HG03565 (cell line): ENCODE measurements around the gene SURF2.

Experiments used
- ATAC-seq: cut with Tn5 transposase; IDR thresholded peaks from one replicate; pipeline ENCODE4 v1.9.1; 2021; ENCODE audit warnings: mild to moderate bottlenecking, moderate library complexity; ENCODE audit not compliant: unreplicated experiment

Gene SURF2

GRCh38 chr9:133396952-133397351 lies 40.6 kb downstream of the SURF2 start:
- ATAC-seq = no peak

GRCh38 chr9:133397370-133397769 lies 41.0 kb downstream of the SURF2 start:
- ATAC-seq = no peak

- no peak for ATAC-seq
These were observed 41.5 kb downstream of the SURF2 start for GRCh38 chr9:133397895-133398294.

- ATAC-seq = no peak
These were observed 43.9 kb downstream of the SURF2 start for GRCh38 chr9:133400292-133400691.

- ATAC-seq = no peak
These were observed 45.2 kb downstream of the SURF2 start for GRCh38 chr9:133401588-133401987.

- ATAC-seq = no peak
These were observed 46.3 kb downstream of the SURF2 start for GRCh38 chr9:133402689-133403088.

- ATAC-seq = no peak
These were observed 47.6 kb downstream of the SURF2 start for GRCh38 chr9:133403766-133404453.

GRCh38 chr9:133404454-133405002 lies 48.2 kb downstream of the SURF2 start:
- no peak for ATAC-seq

- no peak for ATAC-seq
These were observed 49.4 kb downstream of the SURF2 start for GRCh38 chr9:133405508-133406438.

GRCh38 chr9:133406480-133407307 lies 50.3 kb downstream of the SURF2 start:
- ATAC-seq = no peak

- ATAC-seq = no peak
These were observed 51.7 kb downstream of the SURF2 start for GRCh38 chr9:133408042-133408441.
